MM.1S (cell line): Measurements from ENCODE around the gene CCL17.

ENCODE experiments used
- DNase-seq: peaks from one replicate; pipeline ENCODE4 v3.0.0-alpha.2; 2015
- H2AFZ ChIP-seq: fragments of 300-600 bp; sonication (generic); 2 replicates; pipeline ENCODE4 v1.6.0; 2016; ENCODE audit warnings: antibody characterized with exemption, low read length
- H3F3A ChIP-seq: fragments of 300-600 bp; sonication (generic); 2 replicates; pipeline ENCODE4 v1.6.1; 2016; ENCODE audit warnings: mild to moderate bottlenecking, antibody characterized with exemption, low read length, moderate library complexity, mixed read lengths; ENCODE audit not compliant: insufficient read depth
- H3K27ac ChIP-seq: fragments of 300-600 bp; sonication (generic); 2 replicates; pipeline ENCODE4 v1.5.1; 2016; ENCODE audit warnings: mild to moderate bottlenecking, low read length
- H3K27me3 ChIP-seq: fragments of 300-600 bp; sonication (generic); replicated peaks from 2 replicates; pipeline ENCODE4 v1.6.0; 2016; ENCODE audit warnings: low read length; ENCODE audit not compliant: insufficient read depth
- H3K36me3 ChIP-seq: fragments of 300-600 bp; sonication (generic); replicated peaks from 2 replicates; pipeline ENCODE4 v1.6.1; 2016; ENCODE audit warnings: mild to moderate bottlenecking, low read length, mixed read lengths; ENCODE audit not compliant: insufficient read depth
- H3K4me1 ChIP-seq: fragments of 300-600 bp; sonication (generic); 2 replicates; pipeline ENCODE4 v1.6.1; 2016; ENCODE audit warnings: low read length, mixed read lengths
- H3K4me2 ChIP-seq: fragments of 300-600 bp; sonication (generic); 2 replicates; pipeline ENCODE4 v1.6.0; 2016; ENCODE audit warnings: low read depth, low read length
- H3K4me3 ChIP-seq: fragments of 300-600 bp; sonication (generic); 2 replicates; pipeline ENCODE4 v1.5.1; 2016; ENCODE audit warnings: low read length, mixed read lengths
- H3K79me2 ChIP-seq: fragments of 300-600 bp; sonication (generic); 2 replicates; pipeline ENCODE4 v1.6.1; 2016; ENCODE audit warnings: mixed run types, low read length, mixed read lengths
- H3K9ac ChIP-seq: fragments of 300-600 bp; sonication (generic); 2 replicates; pipeline ENCODE4 v1.6.1; 2016; ENCODE audit warnings: low read length, mixed read lengths
- H3K9me2 ChIP-seq: fragments of 300-600 bp; sonication (generic); replicated peaks from 2 replicates; pipeline ENCODE4 v1.6.1; 2016; ENCODE audit warnings: mild to moderate bottlenecking, low read length, mixed read lengths; ENCODE audit not compliant: insufficient read depth
- H3K9me3 ChIP-seq: fragments of 300-600 bp; sonication (generic); replicated peaks from 2 replicates; pipeline ENCODE4 v1.6.1; 2016; ENCODE audit warnings: mild to moderate bottlenecking, low read length, mixed read lengths; ENCODE audit not compliant: insufficient read depth
- H4K20me1 ChIP-seq: fragments of 300-600 bp; sonication (generic); 2 replicates; pipeline ENCODE4 v1.6.1; 2016; ENCODE audit warnings: mild to moderate bottlenecking, low read length, moderate library complexity, mixed read lengths; ENCODE audit not compliant: insufficient read depth
- EZH2 ChIP-seq: fragments of 300-600 bp; sonication (generic); optimal IDR thresholded peaks from 2 replicates; pipeline ENCODE3; 2017; ENCODE audit warnings: low read depth, mild to moderate bottlenecking, antibody characterized with exemption, low read length, mixed read lengths
- EZH2phosphoT487 ChIP-seq: fragments of 300-600 bp; sonication (generic); IDR thresholded peaks from 2 replicates; pipeline ENCODE4 v1.6.1; 2018; ENCODE audit warnings: antibody characterized with exemption, low read length
- TF ChIP-seq, protein P1 (sequence below): fragments of 300-600 bp; sonication (generic); IDR thresholded peaks from 2 replicates; pipeline ENCODE4 v1.5.1; 2016; ENCODE audit warnings: antibody characterized with exemption, low read length, mixed read lengths

The CCL17 gene

DNA sequence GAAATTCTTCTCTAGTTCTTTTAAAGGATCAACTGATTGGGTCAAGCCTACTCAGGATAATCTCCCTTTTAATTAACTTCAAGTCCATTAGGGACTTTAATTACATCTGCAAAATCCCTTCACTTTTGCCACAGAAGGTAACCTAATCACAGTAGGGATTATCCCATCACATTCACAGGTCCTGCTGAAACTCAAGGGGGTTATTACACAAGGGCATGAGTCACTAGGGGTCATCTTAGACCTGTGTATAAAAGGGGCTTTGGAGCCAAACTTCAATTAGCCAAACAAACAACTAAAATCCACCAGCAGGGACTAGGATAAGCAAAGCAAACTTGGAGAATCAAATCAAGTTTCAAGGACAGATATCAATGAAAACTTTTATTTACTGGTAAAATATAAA, 23.3 kb downstream of the CCL17 start:
- no peaks in the 10 kb centered on the region for H3K9me3 ChIP-seq
- no peak for TF ChIP-seq EZH2
- TF ChIP-seq, protein P1, sequence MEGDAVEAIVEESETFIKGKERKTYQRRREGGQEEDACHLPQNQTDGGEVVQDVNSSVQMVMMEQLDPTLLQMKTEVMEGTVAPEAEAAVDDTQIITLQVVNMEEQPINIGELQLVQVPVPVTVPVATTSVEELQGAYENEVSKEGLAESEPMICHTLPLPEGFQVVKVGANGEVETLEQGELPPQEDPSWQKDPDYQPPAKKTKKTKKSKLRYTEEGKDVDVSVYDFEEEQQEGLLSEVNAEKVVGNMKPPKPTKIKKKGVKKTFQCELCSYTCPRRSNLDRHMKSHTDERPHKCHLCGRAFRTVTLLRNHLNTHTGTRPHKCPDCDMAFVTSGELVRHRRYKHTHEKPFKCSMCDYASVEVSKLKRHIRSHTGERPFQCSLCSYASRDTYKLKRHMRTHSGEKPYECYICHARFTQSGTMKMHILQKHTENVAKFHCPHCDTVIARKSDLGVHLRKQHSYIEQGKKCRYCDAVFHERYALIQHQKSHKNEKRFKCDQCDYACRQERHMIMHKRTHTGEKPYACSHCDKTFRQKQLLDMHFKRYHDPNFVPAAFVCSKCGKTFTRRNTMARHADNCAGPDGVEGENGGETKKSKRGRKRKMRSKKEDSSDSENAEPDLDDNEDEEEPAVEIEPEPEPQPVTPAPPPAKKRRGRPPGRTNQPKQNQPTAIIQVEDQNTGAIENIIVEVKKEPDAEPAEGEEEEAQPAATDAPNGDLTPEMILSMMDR = no peak
- TF ChIP-seq EZH2phosphoT487 = no peak
- H3F3A ChIP-seq = no peaks in the 10 kb centered on the region
- no peak overlapping the region for H3K4me2 ChIP-seq
- H4K20me1 ChIP-seq = no peaks in the 10 kb centered on the region
- H3K27me3 ChIP-seq = no peaks in the 10 kb centered on the region
- no peak overlapping the region for H3K27ac ChIP-seq
- H3K9me2 ChIP-seq = no peaks in the 10 kb centered on the region
- H3K4me3 ChIP-seq = no peak overlapping the region
- no peaks in the 10 kb centered on the region for H3K79me2 ChIP-seq
- H2AFZ ChIP-seq = no peak overlapping the region
- H3K4me1 ChIP-seq = no peaks in the 10 kb centered on the region
- H3K9ac ChIP-seq = no peak overlapping the region
- H3K36me3 ChIP-seq = peaks cover 9% of the 10 kb centered on the region; the same call in 1 of the 2 replicates
- DNase-seq = no peak

DNA sequence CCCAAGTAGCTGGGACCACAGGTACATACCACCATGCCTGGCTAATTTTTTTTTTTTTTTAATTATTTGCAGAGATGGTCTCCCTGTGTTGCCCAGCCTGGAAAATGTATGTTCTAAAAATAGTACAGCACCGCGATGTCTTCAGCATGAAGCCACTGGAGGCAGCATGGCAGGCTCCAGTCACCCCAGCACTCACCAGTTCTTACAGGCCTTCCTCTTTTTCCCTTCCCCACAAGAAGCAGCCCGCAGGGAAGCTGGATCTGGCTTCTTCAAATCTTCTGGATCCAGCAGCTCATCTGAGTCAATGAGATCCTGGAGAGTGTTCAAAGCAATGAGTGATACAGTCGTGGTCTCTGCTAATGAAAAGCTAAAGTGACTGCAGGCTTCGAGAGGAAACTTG, 26.4 kb downstream of the CCL17 start:
- H3K27ac ChIP-seq = no peak overlapping the region
- no peaks in the 10 kb centered on the region for H3K79me2 ChIP-seq
- DNase-seq = no peak
- H3K36me3 ChIP-seq = peaks cover 20% of the 10 kb centered on the region
- H3K9ac ChIP-seq = no peak overlapping the region
- no peaks in the 10 kb centered on the region for H3K4me1 ChIP-seq
- no peak overlapping the region for H3K4me3 ChIP-seq
- no peaks in the 10 kb centered on the region for H4K20me1 ChIP-seq
- H3F3A ChIP-seq = no peaks in the 10 kb centered on the region
- no peaks in the 10 kb centered on the region for H3K9me2 ChIP-seq
- no peaks in the 10 kb centered on the region for H3K9me3 ChIP-seq
- H3K27me3 ChIP-seq = no peaks in the 10 kb centered on the region
- H3K4me2 ChIP-seq = no peak overlapping the region
- TF ChIP-seq, protein P1 = no peak
- no peak for TF ChIP-seq EZH2
- no peak for TF ChIP-seq EZH2phosphoT487
- H2AFZ ChIP-seq = no peak overlapping the region

DNA sequence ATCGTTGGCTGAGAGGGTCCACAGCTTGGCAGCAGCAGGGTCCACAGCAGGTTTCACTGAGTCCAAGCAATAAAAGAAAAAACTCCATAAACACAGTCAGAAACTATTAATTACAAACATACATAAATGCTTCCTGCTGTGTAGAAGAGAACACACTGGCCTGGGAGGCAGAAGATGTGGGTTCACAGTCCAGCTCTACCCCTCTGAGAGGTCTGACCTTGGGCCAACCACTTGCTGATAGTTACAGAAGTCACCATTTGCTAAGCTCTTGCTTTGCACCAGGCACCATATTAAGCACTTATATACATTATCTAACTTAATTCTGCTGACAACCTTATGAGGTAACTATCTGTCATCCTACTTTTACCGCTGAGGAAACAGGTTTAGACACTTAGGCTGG, 27.9 kb downstream of the CCL17 start:
- H3K36me3 ChIP-seq = peaks cover 20% of the 10 kb centered on the region
- H3K27me3 ChIP-seq = no peaks in the 10 kb centered on the region
- TF ChIP-seq EZH2 (no peak), EZH2phosphoT487 (no peak)
- TF ChIP-seq, protein P1 = no peak
- H3K9me3 ChIP-seq = no peaks in the 10 kb centered on the region
- no peaks in the 10 kb centered on the region for H3K9me2 ChIP-seq
- H3K27ac ChIP-seq = no peak overlapping the region
- DNase-seq = no peak
- H3K4me2 ChIP-seq = no peak overlapping the region
- no peak overlapping the region for H3K9ac ChIP-seq
- no peak overlapping the region for H3K4me3 ChIP-seq
- H3K4me1 ChIP-seq = no peaks in the 10 kb centered on the region
- no peaks in the 10 kb centered on the region for H3K79me2 ChIP-seq
- no peaks in the 10 kb centered on the region for H4K20me1 ChIP-seq
- H2AFZ ChIP-seq = no peak overlapping the region
- no peaks in the 10 kb centered on the region for H3F3A ChIP-seq

DNA sequence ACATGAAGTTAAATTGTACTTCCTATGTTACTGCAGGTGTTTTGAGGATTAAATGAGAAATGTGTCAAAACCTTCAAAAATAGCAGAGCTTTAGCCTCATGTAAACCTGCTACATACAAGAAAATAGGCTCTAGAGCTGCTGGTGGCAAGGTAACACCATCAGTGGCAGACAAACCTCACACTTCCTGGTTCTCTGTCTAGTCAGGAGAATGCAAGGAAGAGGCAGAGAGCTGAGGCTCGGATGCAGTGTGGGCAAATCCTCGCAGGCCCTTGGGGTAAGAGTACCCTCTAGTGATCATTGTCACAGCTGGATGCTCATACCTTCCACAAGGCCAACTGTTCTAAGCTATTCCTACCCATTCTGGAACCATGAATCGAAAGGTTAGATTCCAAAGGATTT, 28.4 kb downstream of the CCL17 start:
- Histone ChIP-seq H3K9ac (no peak overlapping the region), H3K27ac (no peak overlapping the region), H3K4me2 (no peak overlapping the region), H3K36me3 (peaks cover 20% of the 10 kb centered on the region), H3K79me2 (no peaks in the 10 kb centered on the region), H4K20me1 (no peaks in the 10 kb centered on the region), H3K9me2 (no peaks in the 10 kb centered on the region), H3K4me3 (no peak overlapping the region), H2AFZ (no peak overlapping the region), H3F3A (no peaks in the 10 kb centered on the region), H3K4me1 (no peaks in the 10 kb centered on the region), H3K9me3 (no peaks in the 10 kb centered on the region), H3K27me3 (no peaks in the 10 kb centered on the region)
- no peak for DNase-seq
- TF ChIP-seq, protein P1 = no peak
- TF ChIP-seq EZH2phosphoT487 = no peak
- no peak for TF ChIP-seq EZH2
